Activated naive CD4-positive, alpha-beta T cell treated with Interleukin-2 at 50 U/mL for 16 hours (primary cell): ENCODE measurements around the gene SOX30.

Experiments used
- DNase-seq: peaks from one replicate; pipeline ENCODE4 v3.0.0-alpha.2; 2020

Gene SOX30

GRCh38 chr5:157607371-157608161 is 44.7 kb downstream of the SOX30 start:
- DNase-seq = peak; percentile 70

- DNase-seq = no peak
Observed at GRCh38 chr5:157606046-157606445, 46.2 kb downstream of the SOX30 start.

- peak; percentile 70 for DNase-seq
Observed at GRCh38 chr5:157603333-157604190, 48.7 kb downstream of the SOX30 start.

- peak; percentile 45 for DNase-seq
Observed at GRCh38 chr5:157602505-157602904, 49.7 kb downstream of the SOX30 start.

- no peak for DNase-seq
Observed at GRCh38 chr5:157600252-157600651, 52.0 kb downstream of the SOX30 start.

- DNase-seq = no peak
Observed at GRCh38 chr5:157599565-157599964, 52.7 kb downstream of the SOX30 start.

GRCh38 chr5:157598350-157598936 is 53.8 kb downstream of the SOX30 start:
- DNase-seq = no peak

GRCh38 chr5:157597277-157597676 is 55.0 kb downstream of the SOX30 start:
- DNase-seq = no peak

- peak; percentile 56 for DNase-seq
Observed at GRCh38 chr5:157596487-157596886, 55.8 kb downstream of the SOX30 start.

- DNase-seq = no peak
Observed at GRCh38 chr5:157594675-157595459, 57.4 kb downstream of the SOX30 start.

GRCh38 chr5:157594257-157594656 is 58.0 kb downstream of the SOX30 start:
- DNase-seq = no peak

GRCh38 chr5:157593052-157593757 is 59.0 kb downstream of the SOX30 start:
- no peak for DNase-seq

- DNase-seq = no peak
Observed at GRCh38 chr5:157592594-157592993, 59.6 kb downstream of the SOX30 start.

GRCh38 chr5:157590478-157590877 is 61.8 kb downstream of the SOX30 start:
- DNase-seq = no peak

- DNase-seq = no peak
Observed at GRCh38 chr5:157584628-157585027, 67.6 kb downstream of the SOX30 start.

- no peak for DNase-seq
Observed at GRCh38 chr5:157582731-157583620, 69.3 kb downstream of the SOX30 start.

- no peak for DNase-seq
Observed at GRCh38 chr5:157581901-157582300, 70.3 kb downstream of the SOX30 start.

- no peak for DNase-seq
Observed at GRCh38 chr5:157578079-157578780, 74.0 kb downstream of the SOX30 start.

- no peak for DNase-seq
Observed at GRCh38 chr5:157576678-157577077, 75.6 kb downstream of the SOX30 start.
